GM23248 (cell line): Measurements from ENCODE around the gene ST6GALNAC6. TPM values are rescaled to one million over a fixed set of nuclear protein-coding genes. Genes with fewer than 3 reads are reported as not detected.

Source experiments
- DNase-seq: peaks from one replicate; pipeline ENCODE4 v3.0.0-alpha.2; 2015
- H2AFZ ChIP-seq: fragments of 200-600 bp; sonication (generic); 2 replicates; pipeline ENCODE4 v1.6.1; 2016; ENCODE audit warnings: antibody characterized with exemption
- H3F3A ChIP-seq: fragments of 200-600 bp; sonication (generic); 2 replicates; pipeline ENCODE4 v1.6.1; 2016; ENCODE audit warnings: mild to moderate bottlenecking, antibody characterized with exemption, mixed run types; ENCODE audit not compliant: insufficient read depth
- H3K27ac ChIP-seq: fragments of 200-600 bp; sonication (generic); 2 replicates; pipeline ENCODE4 v1.5.1; 2016; ENCODE audit warnings: mild to moderate bottlenecking
- H3K27me3 ChIP-seq: fragments of 200-600 bp; sonication (generic); replicated peaks from 2 replicates; pipeline ENCODE4 v1.6.1; 2016; ENCODE audit warnings: mild to moderate bottlenecking; ENCODE audit not compliant: insufficient read depth
- H3K36me3 ChIP-seq: fragments of 200-600 bp; sonication (generic); 2 replicates; pipeline ENCODE4 v1.6.1; 2016; ENCODE audit warnings: low read depth, mild to moderate bottlenecking
- H3K4me1 ChIP-seq: fragments of 200-600 bp; sonication (generic); 2 replicates; pipeline ENCODE4 v1.6.1; 2016; ENCODE audit warnings: mild to moderate bottlenecking; ENCODE audit not compliant: insufficient read depth
- H3K4me2 ChIP-seq: fragments of 200-600 bp; sonication (generic); one replicate; pipeline ENCODE4 v1.6.1; 2016; ENCODE audit warnings: mild to moderate bottlenecking; ENCODE audit not compliant: unreplicated experiment
- H3K4me3 ChIP-seq: fragments of 200-600 bp; sonication (generic); 2 replicates; pipeline ENCODE4 v1.5.1; 2016; ENCODE audit warnings: mild to moderate bottlenecking
- H3K79me2 ChIP-seq: fragments of 200-600 bp; sonication (generic); 2 replicates; pipeline ENCODE4 v1.6.1; 2016; ENCODE audit warnings: mild to moderate bottlenecking; ENCODE audit not compliant: insufficient read depth
- H3K9ac ChIP-seq: fragments of 200-600 bp; sonication (generic); 2 replicates; pipeline ENCODE4 v1.6.1; 2016; ENCODE audit warnings: mild to moderate bottlenecking
- H3K9me2 ChIP-seq: fragments of 200-600 bp; sonication (generic); 2 replicates; pipeline ENCODE4 v1.6.1; 2016; ENCODE audit warnings: mixed run types, mild to moderate bottlenecking, moderate library complexity; ENCODE audit not compliant: insufficient read depth
- H3K9me3 ChIP-seq: fragments of 200-600 bp; sonication (generic); one replicate; pipeline ENCODE4 v1.6.1; 2017; ENCODE audit warnings: low read depth
- H4K20me1 ChIP-seq: fragments of 200-600 bp; sonication (generic); 2 replicates; pipeline ENCODE4 v1.6.0; 2016; ENCODE audit not compliant: insufficient read depth
- EZH2 ChIP-seq: fragments of 200-600 bp; sonication (generic); IDR thresholded peaks from 2 replicates; pipeline ENCODE4 v1.6.1; 2018; ENCODE audit warnings: antibody characterized with exemption, mild to moderate bottlenecking; ENCODE audit not compliant: insufficient read depth, poor library complexity, severe bottlenecking
- EZH2phosphoT487 ChIP-seq: fragments of 200-600 bp; sonication (generic); IDR thresholded peaks from 2 replicates; pipeline ENCODE4 v1.6.1; 2018; ENCODE audit warnings: antibody characterized with exemption, moderate library complexity, mild to moderate bottlenecking, low read depth; ENCODE audit not compliant: insufficient read depth
- WGBS, 2 experiments: methylation state at CpG; one replicate each; pipeline ENCODE4 v1.1.6; 2015 to 2017; ENCODE audit warnings: low lambda C conversion rate in 2 of 2, low coverage in 1 of 2; ENCODE audit errors: missing lambda C conversion rate in 2 of 2; 5-methylcytosine and 5-hydroxymethylcytosine counted together
- in situ Hi-C: fragments of 300-500 bp; cut with MboI; formaldehyde crosslinking; loops from 2 replicates; pipeline ENCODE4 v1.15.0; 2020
- polyA plus RNA-seq: library from polyadenylated mRNA; unstranded; fragments of >200 nt; fragmentation: Nextera tagmentation; extraction: Ambion mirVana; gene quantifications from 2 replicates; pipeline ENCODE4 v1.2.1, GENCODE V29; 2016
- total RNA-seq: library from RNA; depleted of rRNA; stranded (reverse); fragments of >200 nt; shearing (Covaris generic); gene quantifications from 2 replicates; pipeline ENCODE4 v1.2.3, GENCODE V29; 2014; rRNA removed

The ST6GALNAC6 gene
- total RNA-seq (78.8 and 88.0 TPM in 2 replicates), polyA plus RNA-seq (81.1 and 82.0 TPM in 2 replicates)

GRCh38 chr9:127899128-127899943 is at the start of gene ST6GALNAC6:
ST6GALNAC6 (minus strand) TSS chr9:127899603; CDS start chr9:127897981, 1,622 bp downstream.
- H3K27ac ChIP-seq: peak within 1 kb of the TSS; percentile 97
- peak within 1 kb of the TSS; percentile 100 for H3K9ac ChIP-seq
- peaks cover 36% of the 10 kb centered on the region for H3K79me2 ChIP-seq
- H3K36me3 ChIP-seq: peaks cover 13% of the 10 kb centered on the region; the same call in 1 of the 2 replicates
- no peaks in the 10 kb centered on the region for H3K9me3 ChIP-seq
- no peaks in the 10 kb centered on the region for H4K20me1 ChIP-seq
- peak within 1 kb of the TSS; percentile 68 for H2AFZ ChIP-seq
- H3F3A ChIP-seq: peaks cover 5% of the 10 kb centered on the region; the same call in 1 of the 2 replicates
- peak; percentile 91 for DNase-seq
- peak within 1 kb of the TSS; percentile 89 for H3K4me3 ChIP-seq
- no peaks in the 10 kb centered on the region for H3K27me3 ChIP-seq
- H3K4me1 ChIP-seq: peaks cover 35% of the 10 kb centered on the region
- WGBS, 2 experiments: 2 to 5% methylated on average over 12 to 30 of the region's 89 CpGs
- peak within 1 kb of the TSS; percentile 87 for H3K4me2 ChIP-seq
- no peaks in the 10 kb centered on the region for H3K9me2 ChIP-seq
- in situ Hi-C loops: no loop called here
- TF ChIP-seq EZH2 (no peak), EZH2phosphoT487 (no peak)

GRCh38 chr9:127947841-127948710 is 48.7 kb upstream of the ST6GALNAC6 start:
- no peaks in the 10 kb centered on the region for H3K9me2 ChIP-seq
- no peak overlapping the region for H2AFZ ChIP-seq
- 84 to 85% methylated on average over 15 to 16 of the region's 17 CpGs for WGBS, 2 experiments
- no peak overlapping the region for H3K9ac ChIP-seq
- no peaks in the 10 kb centered on the region for H4K20me1 ChIP-seq
- H3K4me2 ChIP-seq: no peak overlapping the region
- no peak overlapping the region for H3K27ac ChIP-seq
- no peaks in the 10 kb centered on the region for H3K27me3 ChIP-seq
- in situ Hi-C loops: loop anchor here (10.0 kb wide), 2 partner anchors 87 to 157 kb away; no protein-coding TSS in a partner anchor
- H3F3A ChIP-seq: no peaks in the 10 kb centered on the region
- H3K79me2 ChIP-seq: peaks cover 14% of the 10 kb centered on the region
- DNase-seq: no peak
- TF ChIP-seq EZH2 (no peak), EZH2phosphoT487 (no peak)
- no peak overlapping the region for H3K4me3 ChIP-seq
- no peaks in the 10 kb centered on the region for H3K9me3 ChIP-seq
- no peaks in the 10 kb centered on the region for H3K36me3 ChIP-seq
- no peaks in the 10 kb centered on the region for H3K4me1 ChIP-seq

GRCh38 chr9:127946728-127947127 is 47.3 kb upstream of the ST6GALNAC6 start:
- in situ Hi-C loops: loop anchor here (10.0 kb wide), 2 partner anchors 88 to 158 kb away; no protein-coding TSS in a partner anchor
- Histone ChIP-seq H3K9ac (no peak overlapping the region), H2AFZ (no peak overlapping the region), H3K36me3 (no peaks in the 10 kb centered on the region), H3K9me2 (no peaks in the 10 kb centered on the region), H3K9me3 (no peaks in the 10 kb centered on the region), H3K4me1 (no peaks in the 10 kb centered on the region), H4K20me1 (no peaks in the 10 kb centered on the region), H3K4me3 (no peak overlapping the region), H3F3A (no peaks in the 10 kb centered on the region), H3K79me2 (peaks cover under 1% of the 10 kb centered on the region; the same call in 1 of the 2 replicates), H3K4me2 (no peak overlapping the region), H3K27me3 (no peaks in the 10 kb centered on the region), H3K27ac (no peak overlapping the region)
- DNase-seq: no peak
- TF ChIP-seq EZH2phosphoT487: no peak
- TF ChIP-seq EZH2: no peak
- WGBS, 2 experiments: 78 to 82% methylated on average over 3 of the region's 3 CpGs

- Histone ChIP-seq H3K79me2 (no peaks in the 10 kb centered on the region), H3K27me3 (no peaks in the 10 kb centered on the region), H3K27ac (no peak overlapping the region), H3K9me2 (no peaks in the 10 kb centered on the region), H3K9me3 (no peaks in the 10 kb centered on the region), H3K36me3 (no peaks in the 10 kb centered on the region), H3K9ac (no peak overlapping the region), H3K4me2 (no peak overlapping the region), H3F3A (no peaks in the 10 kb centered on the region), H4K20me1 (no peaks in the 10 kb centered on the region), H3K4me3 (no peak overlapping the region), H3K4me1 (no peaks in the 10 kb centered on the region), H2AFZ (no peak overlapping the region)
- WGBS, 2 experiments: 67 to 79% methylated on average over 9 of the region's 9 CpGs
- TF ChIP-seq EZH2phosphoT487 (no peak), EZH2 (no peak)
- in situ Hi-C loops: loop anchor here (10.0 kb wide), 2 partner anchors 89 to 159 kb away; no protein-coding TSS in a partner anchor
- DNase-seq: no peak
Measured at GRCh38 chr9:127945942-127946341, 46.5 kb upstream of the ST6GALNAC6 start.
